Osteocyte (in vitro differentiated cells): ENCODE results near the gene SLC47A1. TPM values are rescaled to one million over a fixed set of nuclear protein-coding genes. Genes with fewer than 3 reads are reported as not detected.

Experiments
- DNase-seq: peaks from one replicate; pipeline ENCODE4 v3.0.0; 2021; ENCODE audit warnings: mixed read lengths; ENCODE audit not compliant: unreplicated experiment; ENCODE audit errors: extremely low spot score
- H3K27ac Mint-ChIP-seq: one replicate; pipeline ENCODE4 v1.8.0; 2021; ENCODE audit warnings: mild to moderate bottlenecking, mixed read lengths; ENCODE audit not compliant: unreplicated experiment
- H3K27me3 Mint-ChIP-seq: one replicate; pipeline ENCODE4 v1.8.0; 2021; ENCODE audit warnings: mixed read lengths; ENCODE audit not compliant: unreplicated experiment
- H3K36me3 Mint-ChIP-seq: one replicate; pipeline ENCODE4 v1.8.0; 2021; ENCODE audit warnings: mixed read lengths; ENCODE audit not compliant: unreplicated experiment
- H3K4me1 Mint-ChIP-seq: one replicate; pipeline ENCODE4 v1.8.0; 2021; ENCODE audit warnings: mixed read lengths; ENCODE audit not compliant: unreplicated experiment
- H3K4me3 Mint-ChIP-seq: one replicate; pipeline ENCODE4 v1.8.0; 2021; ENCODE audit warnings: mild to moderate bottlenecking, moderate library complexity, mixed read lengths; ENCODE audit not compliant: unreplicated experiment
- H3K9me3 Mint-ChIP-seq: one replicate; pipeline ENCODE4 v1.8.0; 2021; ENCODE audit warnings: mixed read lengths; ENCODE audit not compliant: unreplicated experiment
- total RNA-seq: library from RNA; stranded (reverse); gene quantifications from 2 replicates; pipeline ENCODE4 v1.2.1, GENCODE V29; 2021
- TF ChIP-seq, protein P1 (sequence below): fragments of 200-600 bp; sonication (generic); IDR thresholded peaks from 2 replicates; pipeline ENCODE4 v1.5.0; 2021; ENCODE audit warnings: antibody characterized with exemption, mild to moderate bottlenecking, moderate library complexity

Gene SLC47A1
- total RNA-seq, 1 donor from 2014 or later = 2.4 TPM

GRCh38 chr17:19531780-19532501, 1.7 kb upstream of the SLC47A1 start:
- H3K9me3 Mint-ChIP-seq = no peaks in the 10 kb centered on the region
- no peak overlapping the region for H3K27ac Mint-ChIP-seq
- TF ChIP-seq, protein P1, sequence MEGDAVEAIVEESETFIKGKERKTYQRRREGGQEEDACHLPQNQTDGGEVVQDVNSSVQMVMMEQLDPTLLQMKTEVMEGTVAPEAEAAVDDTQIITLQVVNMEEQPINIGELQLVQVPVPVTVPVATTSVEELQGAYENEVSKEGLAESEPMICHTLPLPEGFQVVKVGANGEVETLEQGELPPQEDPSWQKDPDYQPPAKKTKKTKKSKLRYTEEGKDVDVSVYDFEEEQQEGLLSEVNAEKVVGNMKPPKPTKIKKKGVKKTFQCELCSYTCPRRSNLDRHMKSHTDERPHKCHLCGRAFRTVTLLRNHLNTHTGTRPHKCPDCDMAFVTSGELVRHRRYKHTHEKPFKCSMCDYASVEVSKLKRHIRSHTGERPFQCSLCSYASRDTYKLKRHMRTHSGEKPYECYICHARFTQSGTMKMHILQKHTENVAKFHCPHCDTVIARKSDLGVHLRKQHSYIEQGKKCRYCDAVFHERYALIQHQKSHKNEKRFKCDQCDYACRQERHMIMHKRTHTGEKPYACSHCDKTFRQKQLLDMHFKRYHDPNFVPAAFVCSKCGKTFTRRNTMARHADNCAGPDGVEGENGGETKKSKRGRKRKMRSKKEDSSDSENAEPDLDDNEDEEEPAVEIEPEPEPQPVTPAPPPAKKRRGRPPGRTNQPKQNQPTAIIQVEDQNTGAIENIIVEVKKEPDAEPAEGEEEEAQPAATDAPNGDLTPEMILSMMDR = no peak
- H3K4me3 Mint-ChIP-seq = no peak overlapping the region
- peaks cover 12% of the 10 kb centered on the region for H3K27me3 Mint-ChIP-seq
- peaks cover 8% of the 10 kb centered on the region for H3K4me1 Mint-ChIP-seq
- H3K36me3 Mint-ChIP-seq = no peaks in the 10 kb centered on the region
- DNase-seq = no peak

- no peaks in the 10 kb centered on the region for H3K36me3 Mint-ChIP-seq
- peaks cover 8% of the 10 kb centered on the region for H3K4me1 Mint-ChIP-seq
- DNase-seq = no peak
- TF ChIP-seq, protein P1 = no peak
- H3K9me3 Mint-ChIP-seq = no peaks in the 10 kb centered on the region
- H3K27ac Mint-ChIP-seq = no peak overlapping the region
- H3K27me3 Mint-ChIP-seq = peaks cover 15% of the 10 kb centered on the region
- H3K4me3 Mint-ChIP-seq = peak overlapping the region; percentile 59
Observed at GRCh38 chr17:19533036-19533717, 477 bp upstream of the SLC47A1 start.

DNA sequence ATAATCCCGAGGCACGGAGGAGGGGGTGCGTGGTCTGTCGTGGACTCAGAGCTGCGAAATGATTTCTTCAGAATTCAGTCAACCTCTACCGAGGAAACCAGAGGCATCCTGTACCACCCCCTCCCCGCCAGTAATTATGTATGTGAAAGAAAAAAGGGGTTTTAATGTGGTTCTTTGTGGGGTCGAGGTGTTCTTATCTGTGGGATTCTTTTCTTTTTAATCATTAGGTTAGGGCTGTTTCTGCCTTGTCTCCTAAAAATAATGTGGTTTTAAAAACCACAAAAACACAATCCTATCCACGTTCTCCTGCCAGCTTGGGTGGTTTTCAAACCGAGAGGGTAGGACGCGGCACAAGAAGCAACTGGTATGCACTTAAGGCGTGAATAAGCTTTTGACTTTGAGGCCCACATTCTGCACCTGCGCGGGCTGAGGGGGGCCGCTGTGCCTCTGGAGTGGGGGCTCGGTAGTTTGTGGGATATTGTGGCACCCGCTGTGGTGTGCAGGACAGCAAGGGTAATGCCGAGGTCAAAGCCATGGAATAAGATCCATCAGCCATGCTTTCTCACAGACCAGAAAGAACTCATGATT, 1.0 kb downstream of the SLC47A1 start:
- Mint-ChIP-seq H3K36me3 (no peaks in the 10 kb centered on the region), H3K27me3 (peaks cover 15% of the 10 kb centered on the region), H3K4me1 (peaks cover 8% of the 10 kb centered on the region), H3K27ac (no peak overlapping the region), H3K4me3 (peak overlapping the region; percentile 68), H3K9me3 (no peaks in the 10 kb centered on the region)
- no peak for DNase-seq
- TF ChIP-seq, protein P1 = no peak

- no peaks in the 10 kb centered on the region for H3K36me3 Mint-ChIP-seq
- H3K27me3 Mint-ChIP-seq = peaks cover 13% of the 10 kb centered on the region
Observed at GRCh38 chr17:19537111-19537510, 3.5 kb downstream of the SLC47A1 start.

More at GRCh38 chr17:19537111-19537510, 3.5 kb downstream of the SLC47A1 start:
- H3K9me3 Mint-ChIP-seq = no peaks in the 10 kb centered on the region
- no peak overlapping the region for H3K27ac Mint-ChIP-seq
- no peak for DNase-seq
- TF ChIP-seq, protein P1 = no peak
- peaks cover 8% of the 10 kb centered on the region for H3K4me1 Mint-ChIP-seq
- H3K4me3 Mint-ChIP-seq = no peak overlapping the region
